Measurements from ENCODE around the gene C1orf122. TPM values are rescaled to one million over a fixed set of nuclear protein-coding genes. Genes with fewer than 3 reads are reported as not detected.

C1orf122 gene
- total and polyA plus RNA-seq, 2 of the 8 experiments (the other 6 are each of a cell fraction or from before 2014, with no cell fraction given), result 32.1 to 36.9 TPM

- no peak overlapping the region for H4K5ac ChIP-seq (ENCODE audit: insufficient read length, low read depth, low read length)
- H3K23ac ChIP-seq (ENCODE audit: insufficient read length), result no peak overlapping the region
- 23% methylated on average over 34 of the region's 59 CpGs; no CpG with 5 or more reads in 1 of the 2 experiments for WGBS, 2 experiments (ENCODE audit: extremely low coverage in 1 of 2, insufficient coverage in 1 of 2, insufficient read length in 1 of 2, insufficient replicate concordance in 2 of 2, low coverage in 1 of 2, low lambda C conversion rate in 2 of 2, missing lambda C conversion rate in 1 of 2)
- no peak overlapping the region for H2BK20ac ChIP-seq (ENCODE audit: low read length)
- H3K79me2 ChIP-seq (ENCODE audit: control insufficient read depth in 1 of 2, insufficient read depth in 2 of 2, low read length in 2 of 2), result no peaks in the 10 kb centered on the region
- no peaks in the 10 kb centered on the region for H3K9me3 ChIP-seq (ENCODE audit: insufficient read depth in 2 of 2, low read depth in 1 of 2, low read length in 1 of 2)
- H3K23me2 ChIP-seq (ENCODE audit: low read depth, low read length), result peaks cover 8% of the 10 kb centered on the region
- no peak overlapping the region for H2AK5ac ChIP-seq (ENCODE audit: low read depth, low read length)
- H2BK12ac ChIP-seq (ENCODE audit: low read depth, low read length), result no peak overlapping the region
- H3K14ac ChIP-seq (ENCODE audit: insufficient read length), result no peak overlapping the region
- H3K36me3 ChIP-seq (ENCODE audit: control insufficient read depth in 2 of 4, insufficient read depth in 4 of 4, low read length in 3 of 4), result no peaks in the 10 kb centered on the region
- CTCF ChIA-PET (ENCODE audit: partially characterized antibody), result interaction anchor here (0.7 to 1.1 kb wide), 2 partner anchors 29 to 65 kb away, joined by 3 to 5 read pairs; partner anchors contain the start of gene MTF1
- H2AFZ ChIP-seq (ENCODE audit: low read length), result no peak overlapping the region
- no peak overlapping the region for H3K56ac ChIP-seq (replicated peaks; ENCODE audit: insufficient read length, low read depth, low read length)
- peak overlapping the region; percentile 79 to 80 for H3K4me2 ChIP-seq (ENCODE audit: insufficient read depth in 1 of 2, low read depth in 2 of 2, low read length in 2 of 2)
- no peaks in the 10 kb centered on the region for H3K79me1 ChIP-seq (ENCODE audit: low read depth, low read length)
- no peak overlapping the region for H3K4ac ChIP-seq (replicated peaks; ENCODE audit: insufficient read length, low read depth, low read length)
- no peak overlapping the region; the same call in 1 of the 2 replicates for H4K8ac ChIP-seq (ENCODE audit: extremely low read depth, insufficient read depth, low read length)
- H2BK5ac ChIP-seq (ENCODE audit: low read depth, low read length), result no peak overlapping the region
- FAIRE-seq (no peak), DNase-seq (ENCODE audit: low read depth in 1 of 2, low spot score in 2 of 2) (peak in 1 of 2 experiments; percentile 55)
- no peak overlapping the region; the same call in 1 of the 2 replicates for H3K18ac ChIP-seq (ENCODE audit: extremely low read depth, low read length)
- POLR2A ChIA-PET (ENCODE audit: partially characterized antibody), result interaction anchor here (0.5 to 1.9 kb wide), 7 partner anchors 9 to 110 kb away, joined by 3 to 24 read pairs (median 4); partner anchors contain the start of genes C1orf122, EPHA10, MTF1 and YRDC
- H2BK15ac ChIP-seq (ENCODE audit: low read length), result no peak overlapping the region
- H4K91ac ChIP-seq (replicated peaks; ENCODE audit: insufficient read length, low read length), result no peak overlapping the region
- H3K4me3 ChIP-seq (ENCODE audit: extremely low read depth in 1 of 4, insufficient read depth in 2 of 4, low read depth in 3 of 4, low read length in 4 of 4), result peak overlapping the region; percentile 43 to 79 (median 68)
- no peak overlapping the region for H3K27ac ChIP-seq (ENCODE audit: low read depth, low read length)
- no peak overlapping the region for H2BK120ac ChIP-seq (replicated peaks; ENCODE audit: low read depth, low read length)
- peak overlapping the region in 1 of 4 experiments; percentile 2; a peak in 1 of 7 replicates for H3K9ac ChIP-seq (replicated peaks in 1 of 4; ENCODE audit: extremely low read depth in 1 of 4, low read depth in 3 of 4, low read length in 3 of 4)
- H3K27me3 ChIP-seq (replicated peaks in 1 of 4; ENCODE audit: control insufficient read depth in 3 of 4, extremely low read depth in 1 of 4, insufficient read depth in 3 of 4, low read length in 3 of 4), result peaks cover 10 to 38% (median 31%) of the 10 kb centered on the region in 4 experiments
- peaks cover 0 to 7% (median 5%) of the 10 kb centered on the region in 4 experiments; a peak in 6 of 7 replicates for H3K4me1 ChIP-seq (replicated peaks in 1 of 4; ENCODE audit: control insufficient read depth in 3 of 4, insufficient read depth in 4 of 4, low read length in 3 of 4)
- peaks cover 0 to 7% of the 10 kb centered on the region in 2 experiments for H4K20me1 ChIP-seq (replicated peaks in 1 of 2; ENCODE audit: control insufficient read depth in 1 of 2, insufficient read depth in 2 of 2, low read length in 2 of 2)
- TF ChIP-seq KDM4A (IDR thresholded peaks at IDR 0.05; ENCODE audit: low read depth, low read length, severe bottlenecking), result peak; percentile 54
- TF ChIP-seq SUZ12 (IDR thresholded peaks at IDR 0.05; ENCODE audit: low read length), result 0 out of 2 replicates have a peak, but pooled peaks have one; percentile 9
- TF ChIP-seq CTCF (IDR thresholded peaks at IDR 0.05; ENCODE audit: control extremely low read depth in 1 of 3, insufficient read depth in 1 of 3, low read depth in 1 of 3, low read length in 3 of 3), result peak in 1 of 3 experiments; percentile 14; a peak in 1 of 4 replicates
- peak; percentile 33 to 50 for TF ChIP-seq RAD21 (IDR thresholded peaks at IDR 0.05 in 1 of 2, conservative IDR thresholded peaks at IDR 0.05 in 1 of 2; ENCODE audit: low read depth in 2 of 2, low read length in 2 of 2)
- peak; percentile 58 for TF ChIP-seq EZH2 (IDR thresholded peaks at IDR 0.05; ENCODE audit: low read depth, low read length, severe bottlenecking)
- TF ChIP-seq MAX (IDR thresholded peaks at IDR 0.05), result 0 out of 2 replicates have a peak, but pooled peaks have one; percentile 0
Measured at GRCh38 chr1:37794372-37795339, 12.9 kb upstream of the C1orf122 start.
